ENCODE data around the gene PLA2G2D.

DNA sequence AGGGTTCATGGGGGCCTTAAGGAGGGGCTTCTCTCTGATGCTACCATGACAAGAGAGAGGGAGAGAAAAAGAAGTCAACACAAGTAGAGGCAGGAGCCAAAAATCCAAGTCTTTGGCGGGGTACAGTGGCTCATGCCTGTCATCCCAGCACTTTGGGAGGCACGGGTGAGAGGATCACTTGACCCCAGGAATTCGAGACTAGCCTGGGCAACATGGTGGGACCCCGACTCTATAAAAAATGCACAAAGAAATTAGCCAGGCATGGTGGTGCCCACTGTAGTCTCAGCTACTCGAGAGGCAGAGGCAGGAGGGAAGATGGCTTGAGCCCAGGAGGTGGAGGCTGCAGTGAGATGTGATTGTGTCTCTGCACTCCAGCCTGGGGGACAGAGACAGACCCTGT is 40.6 kb downstream of the PLA2G2D start:
- TF ChIP-seq SUZ12 (IDR thresholded peaks at IDR 0.05; ENCODE audit: extremely low read depth, insufficient read depth, insufficient read length) (no peak), YY1 (IDR thresholded peaks at IDR 0.05; ENCODE audit: insufficient read depth, insufficient read length) (no peak), ZNF274 (IDR thresholded peaks at IDR 0.05; ENCODE audit: low read depth, low read length) (no peak)
